ENCODE measurements around the gene SLC46A2. TPM values are rescaled to one million over a fixed set of nuclear protein-coding genes. Genes with fewer than 3 reads are reported as not detected.

Gene SLC46A2
- total RNA-seq, 1 donor from 2014 or later: 13.7 TPM

DNA sequence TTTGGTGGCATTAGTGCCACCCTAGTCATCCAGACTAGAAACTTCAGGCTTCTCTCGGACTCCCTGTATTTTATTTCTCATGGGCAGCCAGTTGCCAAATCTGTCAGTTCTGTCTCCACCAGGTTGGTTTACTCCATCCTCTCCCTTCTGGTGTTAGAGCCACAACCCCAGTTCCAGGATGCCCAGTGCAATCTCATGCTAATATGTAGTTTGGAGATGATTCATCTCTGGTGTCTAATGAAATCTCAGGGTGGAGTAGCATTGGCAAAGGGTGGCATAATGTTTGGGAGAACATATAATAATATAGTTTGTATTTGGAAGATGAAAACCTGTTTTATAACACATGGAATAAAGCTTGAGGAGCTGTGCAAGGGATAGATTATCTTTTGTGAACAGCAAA lies 30.2 kb downstream of the SLC46A2 start:
- intact Hi-C loops (cut with DNase I): no loop called here
- TF ChIP-seq, protein P1, sequence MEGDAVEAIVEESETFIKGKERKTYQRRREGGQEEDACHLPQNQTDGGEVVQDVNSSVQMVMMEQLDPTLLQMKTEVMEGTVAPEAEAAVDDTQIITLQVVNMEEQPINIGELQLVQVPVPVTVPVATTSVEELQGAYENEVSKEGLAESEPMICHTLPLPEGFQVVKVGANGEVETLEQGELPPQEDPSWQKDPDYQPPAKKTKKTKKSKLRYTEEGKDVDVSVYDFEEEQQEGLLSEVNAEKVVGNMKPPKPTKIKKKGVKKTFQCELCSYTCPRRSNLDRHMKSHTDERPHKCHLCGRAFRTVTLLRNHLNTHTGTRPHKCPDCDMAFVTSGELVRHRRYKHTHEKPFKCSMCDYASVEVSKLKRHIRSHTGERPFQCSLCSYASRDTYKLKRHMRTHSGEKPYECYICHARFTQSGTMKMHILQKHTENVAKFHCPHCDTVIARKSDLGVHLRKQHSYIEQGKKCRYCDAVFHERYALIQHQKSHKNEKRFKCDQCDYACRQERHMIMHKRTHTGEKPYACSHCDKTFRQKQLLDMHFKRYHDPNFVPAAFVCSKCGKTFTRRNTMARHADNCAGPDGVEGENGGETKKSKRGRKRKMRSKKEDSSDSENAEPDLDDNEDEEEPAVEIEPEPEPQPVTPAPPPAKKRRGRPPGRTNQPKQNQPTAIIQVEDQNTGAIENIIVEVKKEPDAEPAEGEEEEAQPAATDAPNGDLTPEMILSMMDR (IDR thresholded peaks at IDR 0.05): no peak
- Histone ChIP-seq H3K4me3 (no peak overlapping the region), H3K9me3 (no peaks in the 10 kb centered on the region), H3K27me3 (ENCODE audit: low read depth) (no peaks in the 10 kb centered on the region), H3K27ac (peak overlapping the region; percentile 83), H3K4me1 (peaks cover 71% of the 10 kb centered on the region), H3K36me3 (peaks cover 4% of the 10 kb centered on the region)
- DNase-seq (no peak), ATAC-seq (no peak)

DNA sequence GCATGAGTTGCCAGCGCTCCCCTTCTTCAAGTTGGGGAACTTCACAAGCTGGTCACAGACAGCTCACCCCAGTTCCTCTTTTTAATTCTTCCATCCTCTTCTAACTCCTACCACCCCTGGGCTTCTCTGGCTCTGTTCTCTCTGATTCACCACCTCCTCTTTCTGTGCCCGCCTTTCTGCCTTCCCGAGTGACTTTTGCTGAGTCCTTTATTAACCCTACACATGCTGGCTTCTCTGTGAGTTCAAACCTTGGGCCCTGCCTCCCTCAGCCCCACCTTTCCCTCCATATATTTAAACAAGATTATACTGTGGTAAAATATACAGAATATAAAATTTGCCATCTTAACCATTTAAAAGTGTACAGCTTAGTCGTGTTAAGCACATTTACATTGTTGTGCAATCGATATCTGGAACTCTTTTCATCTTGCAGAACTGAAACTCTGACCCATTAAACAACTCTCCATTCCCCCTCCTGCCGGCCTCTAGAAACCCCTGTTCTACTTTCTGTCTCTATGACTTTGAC lies 32.0 kb downstream of the SLC46A2 start:
- TF ChIP-seq, protein P1 (IDR thresholded peaks at IDR 0.05): no peak

DNA sequence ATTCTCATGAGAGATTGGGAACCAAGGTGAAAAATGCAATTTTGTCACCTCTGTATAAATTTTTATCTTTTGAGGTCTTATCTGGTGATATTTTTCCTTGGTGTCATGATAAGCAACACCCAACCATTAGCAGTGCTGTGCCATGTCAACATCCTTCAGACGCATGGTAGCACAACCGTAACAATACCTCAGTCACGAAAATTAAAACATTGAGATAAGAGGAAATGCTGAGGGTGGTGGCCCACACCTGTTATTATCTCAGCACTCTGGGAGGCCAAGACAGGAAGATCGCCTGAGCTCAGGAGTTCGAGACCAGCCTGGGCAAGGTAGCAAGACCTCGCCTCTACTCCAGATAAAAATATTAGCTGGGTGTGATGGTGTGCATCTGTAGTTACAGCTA lies 32.7 kb downstream of the SLC46A2 start:
- ATAC-seq (no peak), DNase-seq (no peak)
- intact Hi-C loops (cut with DNase I): no loop called here
- no peak overlapping the region for H3K4me3 ChIP-seq
- H3K27ac ChIP-seq: no peak overlapping the region
- H3K4me1 ChIP-seq: peaks cover 56% of the 10 kb centered on the region
- TF ChIP-seq, protein P1 (IDR thresholded peaks at IDR 0.05): no peak
- peaks cover 17% of the 10 kb centered on the region for H3K36me3 ChIP-seq
- H3K27me3 ChIP-seq (ENCODE audit: low read depth): no peaks in the 10 kb centered on the region
- H3K9me3 ChIP-seq: no peaks in the 10 kb centered on the region

More for the DNA sequence above, 32.0 kb downstream of the SLC46A2 start:
- DNase-seq (peak; percentile 52), ATAC-seq (peak; percentile 59 to 61)
- Histone ChIP-seq H3K4me3 (no peak overlapping the region), H3K4me1 (peaks cover 63% of the 10 kb centered on the region), H3K27ac (no peak overlapping the region), H3K27me3 (ENCODE audit: low read depth) (no peaks in the 10 kb centered on the region), H3K36me3 (peaks cover 11% of the 10 kb centered on the region), H3K9me3 (no peaks in the 10 kb centered on the region)
- intact Hi-C loops (cut with DNase I): no loop called here

DNA sequence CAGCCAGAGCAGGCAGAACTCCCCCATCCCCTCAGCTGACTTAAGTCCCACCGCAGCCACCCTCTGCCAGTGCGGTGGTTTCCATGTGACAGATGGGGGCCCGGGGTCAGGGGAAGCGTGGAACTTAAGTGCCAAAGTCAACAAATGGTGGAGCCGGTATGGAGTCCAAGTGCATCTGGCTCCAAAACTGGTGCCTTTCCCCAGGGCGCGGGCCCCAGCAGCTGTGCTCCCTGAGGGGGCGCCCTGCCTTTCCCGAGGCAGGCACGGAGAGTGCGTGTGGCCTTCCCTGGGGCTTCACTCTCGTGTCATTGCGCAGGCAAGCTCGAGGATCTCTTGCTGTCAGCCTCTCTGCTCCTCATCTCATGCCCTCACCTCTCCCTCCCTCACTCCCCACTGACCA lies 33.8 kb downstream of the SLC46A2 start:
- DNase-seq (no peak), ATAC-seq (no peak)
- H3K4me3 ChIP-seq: no peak overlapping the region
- no peaks in the 10 kb centered on the region for H3K27me3 ChIP-seq (ENCODE audit: low read depth)
- peaks cover 23% of the 10 kb centered on the region for H3K36me3 ChIP-seq
- H3K9me3 ChIP-seq: no peaks in the 10 kb centered on the region
- H3K4me1 ChIP-seq: peaks cover 44% of the 10 kb centered on the region
- H3K27ac ChIP-seq: no peak overlapping the region
- intact Hi-C loops (cut with DNase I): no loop called here
- TF ChIP-seq, protein P1 (IDR thresholded peaks at IDR 0.05): no peak

DNA sequence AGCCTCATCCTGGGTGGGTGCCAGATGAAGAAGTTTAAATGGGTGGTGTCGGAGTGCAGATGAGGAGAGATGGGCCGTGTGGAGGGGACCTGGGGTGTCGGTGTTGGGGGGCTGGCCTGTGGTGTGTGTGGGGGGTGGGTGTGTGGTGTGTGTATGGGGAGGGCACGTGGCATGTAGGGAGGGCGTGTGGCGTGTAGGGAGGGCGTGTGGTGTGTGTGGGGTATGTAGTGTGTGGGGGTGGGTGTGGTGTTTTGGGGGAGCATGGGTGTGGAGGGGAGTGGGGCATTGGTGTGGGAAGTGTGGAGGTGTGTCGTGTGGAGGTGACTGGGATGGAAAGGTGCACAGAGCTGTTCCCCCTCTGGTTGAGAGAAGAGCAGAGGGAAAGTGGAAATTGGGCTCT lies 34.5 kb downstream of the SLC46A2 start:
- no peaks in the 10 kb centered on the region for H3K27me3 ChIP-seq (ENCODE audit: low read depth)
- H3K4me1 ChIP-seq: peaks cover 38% of the 10 kb centered on the region
- no peak overlapping the region for H3K4me3 ChIP-seq
- TF ChIP-seq, protein P1 (IDR thresholded peaks at IDR 0.05): no peak
- peaks cover 30% of the 10 kb centered on the region for H3K36me3 ChIP-seq
- no peak overlapping the region for H3K27ac ChIP-seq
- intact Hi-C loops (cut with DNase I): no loop called here
- no peak for DNase-seq
- H3K9me3 ChIP-seq: no peaks in the 10 kb centered on the region
- ATAC-seq: peak in 1 of 2 donors; percentile 12

Measured in lower lobe of right lung (tissue), 2 donors.